ENCODE measurements around the gene LPCAT1.

Gene LPCAT1

GRCh38 chr5:1445313-1445688, 78.5 kb downstream of the LPCAT1 start, which contains the start of gene SLC6A3:
Gene SLC6A3, minus strand, starts transcription at chr5:1445440. Its CDS starts 2,243 bp downstream, at chr5:1443197.
- Histone ChIP-seq H3K4me1 (ENCODE audit: control insufficient read depth, low read length) (no peaks in the 10 kb centered on the region), H4K20me1 (ENCODE audit: control insufficient read depth, insufficient read depth, low read depth, low read length) (no peaks in the 10 kb centered on the region), H3K4me2 (ENCODE audit: low read length) (no peak within 1 kb of the TSS), H3K36me3 (ENCODE audit: control insufficient read depth, low read length) (no peaks in the 10 kb centered on the region), H3K27ac (ENCODE audit: low read depth, low read length) (no peak within 1 kb of the TSS), H3K27me3 (ENCODE audit: control insufficient read depth, low read length) (no peaks in the 10 kb centered on the region), H3K9me3 (ENCODE audit: control insufficient read depth, insufficient read depth, low read length) (no peaks in the 10 kb centered on the region; the same call in 1 of the 2 replicates), H3F3A (ENCODE audit: control insufficient read depth, insufficient read depth) (no peaks in the 10 kb centered on the region), H3K9me2 (replicated peaks; ENCODE audit: control insufficient read depth, low read length) (no peaks in the 10 kb centered on the region), H3K4me3 (ENCODE audit: low read length) (no peak within 1 kb of the TSS), H3K79me2 (ENCODE audit: control insufficient read depth, low read length) (no peaks in the 10 kb centered on the region)
- no peak for TF ChIP-seq EZH2phosphoT487 (IDR thresholded peaks at IDR 0.05; ENCODE audit: borderline replicate concordance, low read length)

- H3F3A ChIP-seq (ENCODE audit: control insufficient read depth, insufficient read depth), result no peaks in the 10 kb centered on the region
- no peaks in the 10 kb centered on the region for H3K27me3 ChIP-seq (ENCODE audit: control insufficient read depth, low read length)
- no peaks in the 10 kb centered on the region for H4K20me1 ChIP-seq (ENCODE audit: control insufficient read depth, insufficient read depth, low read depth, low read length)
- no peaks in the 10 kb centered on the region for H3K36me3 ChIP-seq (ENCODE audit: control insufficient read depth, low read length)
- no peaks in the 10 kb centered on the region for H3K4me1 ChIP-seq (ENCODE audit: control insufficient read depth, low read length)
- H3K4me2 ChIP-seq (ENCODE audit: low read length), result no peak overlapping the region
- no peaks in the 10 kb centered on the region for H3K79me2 ChIP-seq (ENCODE audit: control insufficient read depth, low read length)
- H3K9me2 ChIP-seq (replicated peaks; ENCODE audit: control insufficient read depth, low read length), result no peaks in the 10 kb centered on the region
- no peaks in the 10 kb centered on the region; the same call in 1 of the 2 replicates for H3K9me3 ChIP-seq (ENCODE audit: control insufficient read depth, insufficient read depth, low read length)
- TF ChIP-seq EZH2phosphoT487 (IDR thresholded peaks at IDR 0.05; ENCODE audit: borderline replicate concordance, low read length) (no peak), CTCF (IDR thresholded peaks at IDR 0.05; ENCODE audit: low read depth, low read length, poor library complexity, severe bottlenecking) (no peak)
- no peak overlapping the region for H3K4me3 ChIP-seq (ENCODE audit: low read length)
- no peak overlapping the region for H3K27ac ChIP-seq (ENCODE audit: low read depth, low read length)
Measured at GRCh38 chr5:1444361-1445189, 79.2 kb downstream of the LPCAT1 start.

GRCh38 chr5:1443991-1444360, 79.8 kb downstream of the LPCAT1 start:
- Histone ChIP-seq H3F3A (ENCODE audit: control insufficient read depth, insufficient read depth) (no peaks in the 10 kb centered on the region), H4K20me1 (ENCODE audit: control insufficient read depth, insufficient read depth, low read depth, low read length) (no peaks in the 10 kb centered on the region), H3K27me3 (ENCODE audit: control insufficient read depth, low read length) (no peaks in the 10 kb centered on the region), H3K9me2 (replicated peaks; ENCODE audit: control insufficient read depth, low read length) (no peaks in the 10 kb centered on the region), H3K79me2 (ENCODE audit: control insufficient read depth, low read length) (no peaks in the 10 kb centered on the region), H3K27ac (ENCODE audit: low read depth, low read length) (no peak overlapping the region), H3K4me2 (ENCODE audit: low read length) (no peak overlapping the region), H3K36me3 (ENCODE audit: control insufficient read depth, low read length) (no peaks in the 10 kb centered on the region), H3K4me3 (ENCODE audit: low read length) (no peak overlapping the region), H3K9me3 (ENCODE audit: control insufficient read depth, insufficient read depth, low read length) (no peaks in the 10 kb centered on the region; the same call in 1 of the 2 replicates), H3K4me1 (ENCODE audit: control insufficient read depth, low read length) (no peaks in the 10 kb centered on the region)
- TF ChIP-seq CTCF (IDR thresholded peaks at IDR 0.05; ENCODE audit: low read depth, low read length, poor library complexity, severe bottlenecking), result no peak
- no peak for TF ChIP-seq EZH2phosphoT487 (IDR thresholded peaks at IDR 0.05; ENCODE audit: borderline replicate concordance, low read length)

GRCh38 chr5:1443171-1443570, 80.6 kb downstream of the LPCAT1 start:
- H3K9me2 ChIP-seq (replicated peaks; ENCODE audit: control insufficient read depth, low read length), result no peaks in the 10 kb centered on the region
- H3K36me3 ChIP-seq (ENCODE audit: control insufficient read depth, low read length), result no peaks in the 10 kb centered on the region
- no peaks in the 10 kb centered on the region for H3F3A ChIP-seq (ENCODE audit: control insufficient read depth, insufficient read depth)
- H4K20me1 ChIP-seq (ENCODE audit: control insufficient read depth, insufficient read depth, low read depth, low read length), result no peaks in the 10 kb centered on the region
- H3K27ac ChIP-seq (ENCODE audit: low read depth, low read length), result no peak overlapping the region
- no peaks in the 10 kb centered on the region for H3K4me1 ChIP-seq (ENCODE audit: control insufficient read depth, low read length)
- no peaks in the 10 kb centered on the region for H3K27me3 ChIP-seq (ENCODE audit: control insufficient read depth, low read length)
- H3K79me2 ChIP-seq (ENCODE audit: control insufficient read depth, low read length), result no peaks in the 10 kb centered on the region
- H3K4me2 ChIP-seq (ENCODE audit: low read length), result no peak overlapping the region
- no peak overlapping the region for H3K4me3 ChIP-seq (ENCODE audit: low read length)
- TF ChIP-seq EZH2phosphoT487 (IDR thresholded peaks at IDR 0.05; ENCODE audit: borderline replicate concordance, low read length) (no peak), CTCF (IDR thresholded peaks at IDR 0.05; ENCODE audit: low read depth, low read length, poor library complexity, severe bottlenecking) (no peak)
- no peaks in the 10 kb centered on the region; the same call in 1 of the 2 replicates for H3K9me3 ChIP-seq (ENCODE audit: control insufficient read depth, insufficient read depth, low read length)
